Osteoblast (primary cell): ENCODE data around the gene TMIE. TPM values are rescaled to one million over a fixed set of nuclear protein-coding genes. Genes with fewer than 3 reads are reported as not detected.

Source experiments
- DNase-seq: peaks from one replicate; pipeline ENCODE4 v3.0.0; 2011; ENCODE audit warnings: low spot score, mixed read lengths; ENCODE audit not compliant: insufficient read length; ENCODE audit errors: missing footprints
- H2AFZ ChIP-seq: 2 replicates; pipeline ENCODE4 v1.6.0; 2011; ENCODE audit warnings: mild to moderate bottlenecking, low read length
- H3K27ac ChIP-seq: 2 replicates; pipeline ENCODE4 v1.5.1; 2011; ENCODE audit warnings: mild to moderate bottlenecking, low read depth, low read length, moderate library complexity
- H3K27me3 ChIP-seq: 2 replicates; pipeline ENCODE4 v1.6.0; 2012; ENCODE audit warnings: mild to moderate bottlenecking, control low read depth, inconsistent platforms, low read length, moderate library complexity; ENCODE audit not compliant: insufficient read depth
- H3K36me3 ChIP-seq: 2 replicates; pipeline ENCODE4 v1.5.1; 2011; ENCODE audit warnings: mild to moderate bottlenecking, low read length, control low read depth, moderate library complexity; ENCODE audit not compliant: insufficient read depth
- H3K4me1 ChIP-seq: 2 replicates; pipeline ENCODE4 v1.5.1; 2011; ENCODE audit warnings: mild to moderate bottlenecking, low read length, control low read depth, moderate library complexity; ENCODE audit not compliant: insufficient read depth
- H3K4me2 ChIP-seq: 2 replicates; pipeline ENCODE4 v1.6.0; 2011; ENCODE audit warnings: mild to moderate bottlenecking, low read length; ENCODE audit not compliant: insufficient read depth
- H3K4me3 ChIP-seq: fragments of 200-600 bp; sonication (generic); 3 replicates; pipeline ENCODE4 v1.5.1; 2012; ENCODE audit warnings: mild to moderate bottlenecking, low read length, inconsistent platforms; ENCODE audit not compliant: insufficient read depth
- H3K79me2 ChIP-seq: 2 replicates; pipeline ENCODE4 v1.6.0; 2012; ENCODE audit warnings: mild to moderate bottlenecking, low read length, control low read depth, inconsistent platforms; ENCODE audit not compliant: insufficient read depth
- H3K9me3 ChIP-seq: 2 replicates; pipeline ENCODE4 v1.5.1; 2011; ENCODE audit warnings: low read depth, low read length, control low read depth
- H4K20me1 ChIP-seq: 2 replicates; pipeline ENCODE4 v1.6.0; 2012; ENCODE audit warnings: mild to moderate bottlenecking, low read length, control low read depth; ENCODE audit not compliant: insufficient read depth
- total RNA-seq: library from RNA; depleted of rRNA; stranded (reverse); fragments of >200 nt; gene quantifications from 2 replicates; pipeline ENCODE4 v1.2.3, GENCODE V29; 2012
- TF ChIP-seq, protein P1 (sequence below): IDR thresholded peaks from 2 replicates; pipeline ENCODE4 v1.5.1; 2011; ENCODE audit warnings: mild to moderate bottlenecking, low read depth, low read length, moderate library complexity; ENCODE audit errors: extremely low read depth

Gene TMIE
- total RNA-seq, 1 donor: under 0.01 TPM

- TF ChIP-seq, protein P1, sequence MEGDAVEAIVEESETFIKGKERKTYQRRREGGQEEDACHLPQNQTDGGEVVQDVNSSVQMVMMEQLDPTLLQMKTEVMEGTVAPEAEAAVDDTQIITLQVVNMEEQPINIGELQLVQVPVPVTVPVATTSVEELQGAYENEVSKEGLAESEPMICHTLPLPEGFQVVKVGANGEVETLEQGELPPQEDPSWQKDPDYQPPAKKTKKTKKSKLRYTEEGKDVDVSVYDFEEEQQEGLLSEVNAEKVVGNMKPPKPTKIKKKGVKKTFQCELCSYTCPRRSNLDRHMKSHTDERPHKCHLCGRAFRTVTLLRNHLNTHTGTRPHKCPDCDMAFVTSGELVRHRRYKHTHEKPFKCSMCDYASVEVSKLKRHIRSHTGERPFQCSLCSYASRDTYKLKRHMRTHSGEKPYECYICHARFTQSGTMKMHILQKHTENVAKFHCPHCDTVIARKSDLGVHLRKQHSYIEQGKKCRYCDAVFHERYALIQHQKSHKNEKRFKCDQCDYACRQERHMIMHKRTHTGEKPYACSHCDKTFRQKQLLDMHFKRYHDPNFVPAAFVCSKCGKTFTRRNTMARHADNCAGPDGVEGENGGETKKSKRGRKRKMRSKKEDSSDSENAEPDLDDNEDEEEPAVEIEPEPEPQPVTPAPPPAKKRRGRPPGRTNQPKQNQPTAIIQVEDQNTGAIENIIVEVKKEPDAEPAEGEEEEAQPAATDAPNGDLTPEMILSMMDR: no peak
- H3K27me3 ChIP-seq: peaks cover 16% of the 10 kb centered on the region
These were observed 30.6 kb downstream of the TMIE start for GRCh38 chr3:46731795-46732194.

GRCh38 chr3:46733026-46733800, 32.0 kb downstream of the TMIE start:
- Histone ChIP-seq H3K9me3 (no peaks in the 10 kb centered on the region), H2AFZ (no peak overlapping the region), H4K20me1 (no peaks in the 10 kb centered on the region), H3K4me2 (no peak overlapping the region), H3K27me3 (peaks cover 16% of the 10 kb centered on the region), H3K36me3 (no peaks in the 10 kb centered on the region), H3K79me2 (no peaks in the 10 kb centered on the region), H3K4me1 (no peaks in the 10 kb centered on the region), H3K27ac (no peak overlapping the region), H3K4me3 (no peak overlapping the region)
- DNase-seq: no peak
- TF ChIP-seq, protein P1: peak; percentile 26

More at GRCh38 chr3:46731795-46732194, 30.6 kb downstream of the TMIE start:
- Histone ChIP-seq H3K27ac (no peak overlapping the region), H3K4me2 (no peak overlapping the region), H3K4me3 (no peak overlapping the region), H3K79me2 (no peaks in the 10 kb centered on the region), H3K4me1 (no peaks in the 10 kb centered on the region), H3K9me3 (no peaks in the 10 kb centered on the region), H3K36me3 (no peaks in the 10 kb centered on the region), H4K20me1 (no peaks in the 10 kb centered on the region), H2AFZ (no peak overlapping the region)
- DNase-seq: no peak

DNA sequence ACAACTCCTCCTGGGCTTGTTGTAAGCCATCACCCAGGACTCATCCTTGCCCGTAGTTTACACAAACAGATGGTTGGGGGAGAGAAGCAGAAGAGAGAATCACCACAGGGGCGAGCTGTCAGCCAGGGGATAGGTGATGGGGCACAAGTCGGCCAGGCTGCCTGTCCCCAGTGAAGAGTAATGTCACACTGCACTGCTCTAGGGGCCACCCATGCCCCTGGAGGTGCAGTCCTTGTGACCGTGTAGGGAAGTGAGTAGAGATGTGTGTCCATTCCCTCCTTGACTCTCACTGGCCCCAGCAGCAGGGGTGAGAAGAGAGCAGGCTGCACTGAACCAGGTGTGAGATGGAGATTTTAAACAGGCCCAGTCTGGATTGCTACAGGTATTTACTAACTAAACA, 33.6 kb downstream of the TMIE start:
- DNase-seq: no peak
- no peaks in the 10 kb centered on the region for H3K4me1 ChIP-seq
- no peaks in the 10 kb centered on the region for H3K9me3 ChIP-seq
- no peak overlapping the region for H3K4me2 ChIP-seq
- no peaks in the 10 kb centered on the region for H4K20me1 ChIP-seq
- no peak overlapping the region for H3K27ac ChIP-seq
- peaks cover 11% of the 10 kb centered on the region for H3K27me3 ChIP-seq
- TF ChIP-seq, protein P1: no peak
- H2AFZ ChIP-seq: no peak overlapping the region
- no peaks in the 10 kb centered on the region for H3K79me2 ChIP-seq
- H3K36me3 ChIP-seq: no peaks in the 10 kb centered on the region
- H3K4me3 ChIP-seq: no peak overlapping the region

DNA sequence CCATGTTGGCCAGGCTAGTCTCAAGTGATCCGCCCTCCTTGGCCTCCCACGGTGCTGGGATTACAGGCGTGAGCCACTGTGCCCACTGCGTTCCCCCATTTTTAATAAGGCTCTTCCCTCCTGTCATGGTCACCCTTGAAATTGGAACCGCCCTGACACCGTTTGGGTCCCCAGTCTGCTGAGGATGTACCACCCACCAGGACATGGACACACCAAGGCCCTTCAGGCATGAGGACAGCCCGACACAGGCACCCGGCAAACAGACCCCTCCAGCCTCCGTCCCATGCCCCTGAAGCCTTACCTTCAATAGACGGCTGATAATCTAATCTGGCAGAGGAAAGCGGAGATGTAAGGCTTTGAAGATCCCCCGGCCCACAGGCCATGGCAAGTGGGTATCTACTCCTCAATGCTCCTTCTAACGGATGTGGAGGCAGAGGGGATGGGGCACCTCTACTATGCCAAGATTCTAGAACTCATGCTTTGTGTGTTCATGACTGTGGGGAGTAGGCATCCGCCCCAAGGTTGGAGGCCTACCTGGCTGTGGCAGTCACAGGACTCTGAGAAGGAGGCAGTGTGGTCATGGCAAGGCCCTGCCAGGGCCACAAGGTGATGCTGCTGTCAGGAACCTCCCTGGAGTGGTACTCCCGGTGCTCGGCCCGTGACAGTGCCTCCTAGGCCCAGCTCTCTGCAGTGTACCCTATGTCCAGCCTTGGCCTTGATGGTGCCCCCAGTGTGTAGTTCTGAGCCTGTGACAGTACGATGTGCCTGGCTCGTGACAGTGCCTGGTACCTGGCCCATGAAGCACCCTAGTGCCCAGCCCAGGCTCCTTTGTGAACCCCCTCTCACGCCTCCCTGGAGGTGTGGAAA, 35.0 kb downstream of the TMIE start:
- TF ChIP-seq, protein P1: no peak
- peaks cover 5% of the 10 kb centered on the region for H3K27me3 ChIP-seq
- no peaks in the 10 kb centered on the region for H4K20me1 ChIP-seq
- H3K4me1 ChIP-seq: no peaks in the 10 kb centered on the region
- no peak for DNase-seq
- H3K27ac ChIP-seq: no peak overlapping the region
- no peak overlapping the region for H2AFZ ChIP-seq
- no peak overlapping the region for H3K4me3 ChIP-seq
- H3K4me2 ChIP-seq: no peak overlapping the region
- no peaks in the 10 kb centered on the region for H3K79me2 ChIP-seq
- H3K36me3 ChIP-seq: no peaks in the 10 kb centered on the region
- H3K9me3 ChIP-seq: no peaks in the 10 kb centered on the region
